PFSK-1 (cell line): ENCODE data around the gene SYT6.

ENCODE experiments used
- POLR2AphosphoS5 ChIP-seq: IDR thresholded peaks from 2 replicates; pipeline ENCODE4 v1.6.1; 2012; ENCODE audit warnings: low read depth, mild to moderate bottlenecking, control low read depth, low read length, moderate library complexity
- REST ChIP-seq, 2 experiments: IDR thresholded peaks; 2 replicates each; pipeline versions ENCODE4 v1.6.1 to v1.8.0; 2011 to 2012; ENCODE audit warnings: low read depth in 2 of 2, low read length in 2 of 2, control low read depth in 1 of 2, inconsistent platforms in 1 of 2, mild to moderate bottlenecking in 1 of 2, moderate library complexity in 1 of 2; ENCODE audit not compliant: insufficient read depth in 1 of 2
- TAF1 ChIP-seq: IDR thresholded peaks from 2 replicates; pipeline ENCODE4 v1.6.1; 2012; ENCODE audit warnings: low read length, control low read depth, borderline replicate concordance; ENCODE audit not compliant: insufficient read depth

- TF ChIP-seq POLR2AphosphoS5 (no peak), REST (IDR thresholded peaks at IDR 0.05; ENCODE audit: insufficient read depth in 1 of 2, low read depth in 2 of 2, low read length in 2 of 2) (no peak), TAF1 (no peak)
Measured at GRCh38 chr1:114137497-114137896, 16.2 kb downstream of the SYT6 start.
